Adipocyte (in vitro differentiated cells): Measurements from ENCODE around the gene PTK7.
"Not testable (repeated sequence)": the region's sequence is repeated elsewhere in the genome, so short reads cannot be mapped to it uniquely, and the experiment has no call there.

ENCODE experiments used
- DNase-seq: peaks from one replicate; pipeline ENCODE4 v3.0.0-alpha.2; 2015; ENCODE audit warnings: low read depth
- H3K27me3 ChIP-seq: replicated peaks from 2 replicates; pipeline ENCODE4 v1.7.0; 2013; ENCODE audit warnings: mild to moderate bottlenecking, low read length, moderate library complexity; ENCODE audit not compliant: control insufficient read depth, insufficient read depth
- H3K36me3 ChIP-seq: 2 replicates; pipeline ENCODE4 v1.7.0; 2013; ENCODE audit warnings: low read length, mild to moderate bottlenecking, moderate library complexity; ENCODE audit not compliant: control insufficient read depth, insufficient read depth, severe bottlenecking
- H3K4me1 ChIP-seq: 2 replicates; pipeline ENCODE4 v1.7.0; 2013; ENCODE audit warnings: mild to moderate bottlenecking, low read length, moderate library complexity; ENCODE audit not compliant: control insufficient read depth, insufficient read depth
- H3K4me3 ChIP-seq: 2 replicates; pipeline ENCODE4 v1.7.0; 2013; ENCODE audit warnings: mild to moderate bottlenecking, low read length, moderate library complexity
- H3K9ac ChIP-seq: 2 replicates; pipeline ENCODE4 v1.7.0; 2013; ENCODE audit warnings: mild to moderate bottlenecking, low read length, moderate library complexity
- H3K9me3 ChIP-seq: 2 replicates; pipeline ENCODE4 v1.7.0; 2013; ENCODE audit warnings: mild to moderate bottlenecking, low read length, moderate library complexity; ENCODE audit not compliant: control insufficient read depth

PTK7 gene

GRCh38 chr6:43103253-43103876 is 27.3 kb downstream of the PTK7 start:
- Histone ChIP-seq H3K4me1 (peaks cover 2% of the 10 kb centered on the region), H3K4me3 (no peak overlapping the region), H3K27me3 (no peaks in the 10 kb centered on the region), H3K36me3 (no peaks in the 10 kb centered on the region), H3K9ac (no peak overlapping the region), H3K9me3 (no peaks in the 10 kb centered on the region)
- no peak for DNase-seq

DNA sequence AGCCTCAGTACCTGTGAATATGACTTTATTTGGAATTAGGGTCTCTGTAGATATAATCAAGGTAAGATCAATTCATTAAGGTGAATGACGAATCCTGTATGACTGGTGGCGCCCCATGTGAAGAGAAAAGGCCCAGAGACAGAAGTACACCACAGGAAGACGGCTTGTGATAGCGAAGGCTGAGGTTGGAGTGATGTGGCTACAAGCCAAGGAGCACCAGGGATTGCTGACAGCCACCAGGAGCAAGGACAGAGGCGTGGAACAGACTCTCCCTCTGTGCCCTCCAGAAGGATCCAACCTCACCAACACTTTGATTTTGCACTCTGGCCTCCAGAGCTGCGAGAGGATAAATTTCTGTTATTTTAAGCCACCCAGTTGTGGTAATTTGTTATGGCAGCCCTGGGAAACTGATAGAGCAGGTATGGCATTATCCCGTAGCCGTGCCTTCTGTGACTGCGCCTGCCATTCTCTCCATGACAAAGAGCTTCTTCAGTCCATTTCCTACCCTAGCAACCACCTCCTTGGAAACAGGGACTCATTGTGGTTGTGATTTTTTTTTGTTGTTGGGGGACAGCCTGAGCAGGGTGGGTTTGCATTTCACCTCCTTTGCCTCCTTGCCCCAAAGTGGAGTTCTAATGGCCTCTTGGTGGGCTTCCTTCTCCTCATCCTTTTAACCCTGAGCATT is 29.6 kb downstream of the PTK7 start:
- no peak overlapping the region for H3K9ac ChIP-seq
- no peaks in the 10 kb centered on the region for H3K36me3 ChIP-seq
- no peak overlapping the region for H3K4me3 ChIP-seq
- no peak for DNase-seq
- H3K27me3 ChIP-seq = no peaks in the 10 kb centered on the region
- H3K9me3 ChIP-seq = no peaks in the 10 kb centered on the region
- peaks cover 2% of the 10 kb centered on the region for H3K4me1 ChIP-seq

GRCh38 chr6:43107344-43108062 is 31.4 kb downstream of the PTK7 start:
- Histone ChIP-seq H3K36me3 (no peaks in the 10 kb centered on the region), H3K4me1 (no peaks in the 10 kb centered on the region), H3K4me3 (no peak overlapping the region), H3K9me3 (no peaks in the 10 kb centered on the region), H3K27me3 (no peaks in the 10 kb centered on the region), H3K9ac (no peak overlapping the region)
- no peak for DNase-seq

DNA sequence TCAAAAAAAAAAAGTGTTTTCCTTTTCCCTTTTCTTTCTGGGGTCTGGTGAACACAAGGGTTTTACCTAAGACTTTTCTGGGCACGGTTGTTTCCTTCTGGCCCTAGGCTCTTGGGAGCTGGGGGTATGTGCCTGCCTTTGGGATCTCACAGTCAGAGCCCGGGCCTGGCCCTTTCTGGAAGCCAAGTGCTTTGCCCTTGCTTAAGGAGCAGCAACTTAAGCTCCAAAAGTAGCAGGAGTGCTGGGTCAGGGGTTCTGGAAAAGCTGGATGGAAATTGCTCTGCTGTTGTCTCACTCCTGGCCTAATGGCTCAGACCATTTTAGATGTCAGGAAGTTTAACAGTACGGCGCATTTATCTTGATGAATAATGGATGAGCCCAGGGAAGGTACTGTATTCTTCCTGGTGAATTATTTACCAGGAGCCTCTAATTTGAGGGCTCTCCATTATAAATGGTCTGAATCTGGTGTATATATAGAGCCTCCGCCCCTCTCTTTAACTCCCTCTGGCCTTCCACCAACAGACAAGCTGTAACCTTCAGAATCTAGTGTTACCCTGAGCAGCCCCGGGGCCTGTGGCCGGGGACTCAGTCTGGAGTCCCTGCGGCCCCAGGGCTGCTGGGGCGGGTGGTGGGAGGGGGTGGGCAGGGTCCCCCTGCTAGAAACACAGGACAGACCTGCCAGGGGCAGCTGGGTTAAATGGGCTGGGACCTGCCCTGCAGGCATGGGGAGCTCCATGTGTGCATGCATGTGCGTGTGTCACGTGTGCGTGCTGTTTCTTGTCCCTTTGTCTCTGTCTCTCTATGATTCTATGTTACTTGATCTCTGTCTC is 37.5 kb downstream of the PTK7 start:
- DNase-seq = peak; percentile 61
- Histone ChIP-seq H3K9ac (peak overlapping the region; percentile 83), H3K4me1 (peaks cover 36% of the 10 kb centered on the region), H3K9me3 (no peaks in the 10 kb centered on the region), H3K27me3 (no peaks in the 10 kb centered on the region), H3K36me3 (no peaks in the 10 kb centered on the region), H3K4me3 (peak overlapping the region; percentile 9)

GRCh38 chr6:43115365-43115764 is 39.3 kb downstream of the PTK7 start:
- H3K4me3 ChIP-seq = no peak overlapping the region
- H3K4me1 ChIP-seq = peaks cover 41% of the 10 kb centered on the region
- no peak overlapping the region for H3K9ac ChIP-seq
- no peaks in the 10 kb centered on the region for H3K27me3 ChIP-seq
- DNase-seq = no peak
- no peaks in the 10 kb centered on the region for H3K36me3 ChIP-seq
- no peaks in the 10 kb centered on the region for H3K9me3 ChIP-seq

GRCh38 chr6:43117466-43117865 is 41.4 kb downstream of the PTK7 start:
- not testable (repeated sequence) for H3K9ac ChIP-seq, H3K27me3 ChIP-seq, H3K36me3 ChIP-seq, DNase-seq, H3K4me3 ChIP-seq, H3K9me3 ChIP-seq
- H3K4me1 ChIP-seq = peaks cover 60% of the 10 kb centered on the region

DNA sequence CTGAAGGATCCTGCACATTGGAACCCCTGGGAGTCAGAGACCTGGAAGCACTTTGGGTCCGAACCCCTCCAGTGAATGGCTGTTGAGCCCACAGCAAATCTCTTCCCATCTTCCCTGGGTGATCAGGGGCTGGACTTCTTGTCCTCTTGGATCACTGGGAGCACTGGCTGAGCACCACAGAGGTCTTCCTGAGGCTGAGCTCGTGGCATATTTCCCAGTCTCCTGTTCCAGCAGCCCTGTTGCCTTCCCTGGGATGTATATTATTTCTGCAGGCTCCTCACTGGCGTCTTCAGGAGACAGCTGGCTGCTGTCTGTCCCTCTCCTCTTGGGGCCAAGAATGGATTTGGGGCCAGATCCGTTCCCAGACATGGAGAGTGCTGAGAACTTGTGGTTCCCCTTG is 43.4 kb downstream of the PTK7 start:
- H3K36me3 ChIP-seq = no peaks in the 10 kb centered on the region
- H3K9me3 ChIP-seq = no peaks in the 10 kb centered on the region
- no peak overlapping the region for H3K4me3 ChIP-seq
- H3K9ac ChIP-seq = no peak overlapping the region
- DNase-seq = no peak
- H3K27me3 ChIP-seq = no peaks in the 10 kb centered on the region
- peaks cover 67% of the 10 kb centered on the region for H3K4me1 ChIP-seq

DNA sequence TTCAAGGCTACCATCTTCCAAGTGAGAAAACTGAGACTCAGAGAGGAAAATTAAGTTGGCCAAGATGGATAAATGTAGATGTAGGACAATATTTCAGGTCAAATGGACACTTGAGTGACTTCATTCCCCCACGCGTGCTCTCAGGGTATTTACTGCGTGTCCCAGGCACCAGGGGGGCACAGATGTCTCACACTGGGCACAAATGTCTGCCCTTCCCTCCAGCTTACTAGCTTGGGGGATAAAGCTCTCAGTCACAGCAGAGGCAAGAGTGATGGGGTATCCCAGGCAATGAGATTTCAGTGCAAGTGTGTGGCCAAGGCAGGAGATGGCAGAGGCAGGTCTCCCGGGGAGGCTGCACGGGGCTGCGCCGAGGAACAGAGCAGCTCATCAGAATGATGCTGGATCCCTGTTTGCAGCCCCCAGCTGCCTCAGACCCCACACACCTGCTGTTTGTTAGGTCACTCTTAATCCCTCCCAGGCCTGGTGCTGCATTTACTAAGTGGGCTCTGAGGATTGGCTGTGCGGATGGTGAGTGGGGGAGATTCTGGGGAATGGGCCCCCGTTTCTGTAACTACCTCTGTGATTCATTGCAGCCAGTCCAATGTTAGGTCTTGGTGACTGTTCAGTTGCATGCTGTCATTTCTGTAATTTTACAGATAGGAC is 44.1 kb downstream of the PTK7 start:
- H3K4me1 ChIP-seq = peaks cover 70% of the 10 kb centered on the region
- no peak for DNase-seq
- H3K9me3 ChIP-seq = no peaks in the 10 kb centered on the region
- no peaks in the 10 kb centered on the region for H3K27me3 ChIP-seq
- H3K9ac ChIP-seq = no peak overlapping the region
- H3K4me3 ChIP-seq = no peak overlapping the region
- no peaks in the 10 kb centered on the region for H3K36me3 ChIP-seq

- peak; percentile 99 for DNase-seq
- Histone ChIP-seq H3K36me3 (no peaks in the 10 kb centered on the region), H3K9me3 (no peaks in the 10 kb centered on the region), H3K27me3 (no peaks in the 10 kb centered on the region), H3K4me1 (peaks cover 69% of the 10 kb centered on the region), H3K9ac (peak overlapping the region; percentile 78), H3K4me3 (peak overlapping the region; percentile 65)
Measured at GRCh38 chr6:43120944-43121913, 45.1 kb downstream of the PTK7 start.

DNA sequence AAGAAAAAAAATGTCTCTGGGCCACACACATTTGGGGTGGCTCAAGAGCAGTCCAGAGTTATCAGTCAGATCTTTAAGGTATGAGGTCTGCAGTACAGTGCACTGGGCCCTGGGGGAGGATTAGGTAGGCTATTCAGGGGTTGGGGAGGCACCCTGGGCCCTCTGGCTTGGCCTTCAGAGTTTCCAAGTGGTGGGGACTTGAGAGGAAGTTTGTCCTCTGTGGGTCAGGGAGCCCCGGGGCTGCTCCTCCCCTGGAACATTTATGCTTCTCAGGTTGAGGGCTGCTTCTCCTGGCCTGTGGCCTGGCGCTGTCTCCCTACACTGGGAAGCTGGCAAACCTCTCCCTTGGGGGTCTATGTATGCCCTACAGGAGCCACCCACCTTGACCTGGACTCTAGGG is 46.0 kb downstream of the PTK7 start:
- peak overlapping the region; percentile 65 for H3K4me3 ChIP-seq
- H3K9me3 ChIP-seq = no peaks in the 10 kb centered on the region
- DNase-seq = no peak
- peak overlapping the region; percentile 78 for H3K9ac ChIP-seq
- peaks cover 65% of the 10 kb centered on the region for H3K4me1 ChIP-seq
- H3K27me3 ChIP-seq = no peaks in the 10 kb centered on the region
- no peaks in the 10 kb centered on the region for H3K36me3 ChIP-seq
